Vagina (tissue), 2 donors: ENCODE measurements around the gene PLP2. TPM values are rescaled to one million over a fixed set of nuclear protein-coding genes. Genes with fewer than 3 reads are reported as not detected.
A peak's percentile ranks its signal among the peaks of the same experiment; 100 is the strongest.

Experiments
- DNase-seq, 2 donors: peaks; one replicate each; pipeline ENCODE4 v3.0.0-alpha.2; 2017; ENCODE audit errors: extremely low spot score in 2 of 2
- H3K27ac ChIP-seq: fragments of 200-600 bp; sonication (generic); one replicate; pipeline ENCODE4 v1.5.1; 2019
- H3K27me3 ChIP-seq: fragments of 200-600 bp; sonication (generic); one replicate; pipeline ENCODE4 v1.5.1; 2019
- H3K36me3 ChIP-seq, 2 donors: fragments of 200-600 bp; sonication (generic); one replicate each; pipeline ENCODE4 v1.5.1; 2017 to 2019
- H3K4me1 ChIP-seq: fragments of 200-600 bp; sonication (generic); one replicate; pipeline ENCODE4 v1.5.1; 2019
- H3K4me3 ChIP-seq, 2 donors: fragments of 200-600 bp; sonication (generic); 1 replicate in 1 of 2; 2 replicates in 1 of 2; pipeline ENCODE4 v1.5.1; 2016 to 2019
- H3K9me3 ChIP-seq: fragments of 200-600 bp; sonication (generic); one replicate; pipeline ENCODE4 v1.5.1; 2019
- CTCF ChIP-seq, 3 experiments: fragments of 450-650 bp in 2 of 3; fragments of 200-600 bp in 1 of 3; sonication (generic) in 1 of 3; IDR thresholded peaks; one replicate each; pipeline ENCODE4 v1.5.1; 2017 to 2019; ENCODE audit warnings: antibody characterized with exemption in 3 of 3, mild to moderate bottlenecking in 2 of 3, moderate library complexity in 2 of 3
- POLR2A ChIP-seq, 2 donors: fragments of 450-650 bp; IDR thresholded peaks; one replicate each; pipeline ENCODE4 v1.6.1; 2017; ENCODE audit warnings: antibody characterized with exemption in 2 of 2, mild to moderate bottlenecking in 2 of 2, moderate library complexity in 2 of 2
- POLR2AphosphoS5 ChIP-seq, 2 donors: sonication (generic); formaldehyde crosslinking; IDR thresholded peaks; one replicate each; pipeline ENCODE4 v1.9.0; 2017; ENCODE audit warnings: antibody characterized with exemption in 2 of 2, mild to moderate bottlenecking in 2 of 2, low read depth in 1 of 2; ENCODE audit not compliant: insufficient read depth in 1 of 2
- intact Hi-C: fragments of 100-400 bp; cut with DNase I; formaldehyde crosslinking; loops from one replicate; pipeline ENCODE4 v1.15.1; 2023
- total RNA-seq: library from RNA; depleted of rRNA; stranded (reverse); fragments of >200 nt; gene quantifications from one replicate; pipeline ENCODE4 v1.2.3, GENCODE V29; 2016

PLP2 gene
- total RNA-seq, 1 donor from 2014 or later, result 81.3 TPM

GRCh38 chrX:49199906-49200771, 28.4 kb downstream of the PLP2 start, which contains the start of gene SYP:
SYP (minus strand) TSS chrX:49200193; CDS start chrX:49200186, 7 bp downstream.
- H3K4me1 ChIP-seq, result peaks cover 8% of the 10 kb centered on the region
- peak within 1 kb of the TSS; percentile 29 to 31 for H3K4me3 ChIP-seq
- TF ChIP-seq CTCF (IDR thresholded peaks at IDR 0.05) (no peak), POLR2A (IDR thresholded peaks at IDR 0.05) (peak in 1 of 2 donors; percentile 29), POLR2AphosphoS5 (IDR thresholded peaks at IDR 0.05; ENCODE audit: insufficient read depth in 1 of 2, low read depth in 1 of 2) (peak in 1 of 2 donors; percentile 69)
- no peak within 1 kb of the TSS for H3K27ac ChIP-seq
- intact Hi-C loops, result loop anchor here (10.0 kb wide), 1 partner anchor 65 kb away; the partner anchor contains the start of genes FOXP3 and PPP1R3F
- H3K9me3 ChIP-seq, result no peaks in the 10 kb centered on the region
- no peak for DNase-seq
- no peaks in the 10 kb centered on the region for H3K27me3 ChIP-seq
- no peaks in the 10 kb centered on the region for H3K36me3 ChIP-seq

GRCh38 chrX:49202022-49202421, 30.3 kb downstream of the PLP2 start:
- intact Hi-C loops, result no loop called here

DNA sequence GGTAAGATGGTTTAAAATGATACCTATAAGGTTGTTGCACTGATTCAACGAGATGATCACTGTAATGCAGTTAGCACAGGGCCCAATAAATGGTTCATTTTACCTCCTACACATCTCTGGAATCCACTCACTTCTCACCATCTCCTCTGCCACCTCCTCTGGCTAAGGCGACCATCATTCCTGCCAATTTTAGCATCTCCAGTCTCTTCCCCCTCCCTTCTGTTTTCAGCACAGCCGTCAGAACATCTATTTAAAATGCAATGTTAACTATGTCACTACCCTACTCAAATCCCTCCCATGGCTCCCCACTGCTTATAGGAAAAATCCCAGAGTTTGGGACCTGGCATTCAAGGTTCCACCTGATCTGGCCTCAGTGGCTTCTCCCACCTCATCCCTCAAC, 31.8 kb downstream of the PLP2 start:
- Histone ChIP-seq H3K27me3 (no peaks in the 10 kb centered on the region), H3K36me3 (no peaks in the 10 kb centered on the region), H3K27ac (no peak overlapping the region), H3K4me3 (no peak overlapping the region), H3K4me1 (peaks cover 8% of the 10 kb centered on the region), H3K9me3 (no peaks in the 10 kb centered on the region)
- intact Hi-C loops, result no loop called here
- DNase-seq, result no peak
- TF ChIP-seq CTCF (IDR thresholded peaks at IDR 0.05), result no peak
- no peak for TF ChIP-seq POLR2AphosphoS5 (IDR thresholded peaks at IDR 0.05; ENCODE audit: insufficient read depth in 1 of 2, low read depth in 1 of 2)

More at GRCh38 chrX:49202022-49202421, 30.3 kb downstream of the PLP2 start:
- no peak overlapping the region for H3K4me3 ChIP-seq
- no peak for TF ChIP-seq POLR2A (IDR thresholded peaks at IDR 0.05)
- no peak for TF ChIP-seq CTCF (IDR thresholded peaks at IDR 0.05)
- TF ChIP-seq POLR2AphosphoS5 (IDR thresholded peaks at IDR 0.05; ENCODE audit: insufficient read depth in 1 of 2, low read depth in 1 of 2), result no peak
- no peak for DNase-seq
- no peaks in the 10 kb centered on the region for H3K36me3 ChIP-seq
- no peaks in the 10 kb centered on the region for H3K27me3 ChIP-seq
- no peak overlapping the region for H3K27ac ChIP-seq
- peaks cover 8% of the 10 kb centered on the region for H3K4me1 ChIP-seq
- H3K9me3 ChIP-seq, result no peaks in the 10 kb centered on the region

- intact Hi-C loops, result no loop called here
- no peaks in the 10 kb centered on the region for H3K36me3 ChIP-seq
- no peak for DNase-seq
- H3K4me1 ChIP-seq, result peaks cover 8% of the 10 kb centered on the region
- no peak overlapping the region for H3K27ac ChIP-seq
- TF ChIP-seq POLR2AphosphoS5 (IDR thresholded peaks at IDR 0.05; ENCODE audit: insufficient read depth in 1 of 2, low read depth in 1 of 2) (no peak), CTCF (IDR thresholded peaks at IDR 0.05) (no peak), POLR2A (IDR thresholded peaks at IDR 0.05) (no peak)
- H3K27me3 ChIP-seq, result no peaks in the 10 kb centered on the region
- H3K4me3 ChIP-seq, result no peak overlapping the region
- no peaks in the 10 kb centered on the region for H3K9me3 ChIP-seq
Measured at GRCh38 chrX:49204017-49204416, 32.3 kb downstream of the PLP2 start.

GRCh38 chrX:49204709-49205108, 33.0 kb downstream of the PLP2 start:
- no peaks in the 10 kb centered on the region for H3K9me3 ChIP-seq
- no peak overlapping the region for H3K4me3 ChIP-seq
- no peak for DNase-seq
- intact Hi-C loops, result no loop called here
- no peaks in the 10 kb centered on the region for H3K36me3 ChIP-seq
- H3K4me1 ChIP-seq, result peaks cover 8% of the 10 kb centered on the region
- no peak for TF ChIP-seq POLR2A (IDR thresholded peaks at IDR 0.05)
- no peak for TF ChIP-seq POLR2AphosphoS5 (IDR thresholded peaks at IDR 0.05; ENCODE audit: insufficient read depth in 1 of 2, low read depth in 1 of 2)
- no peak for TF ChIP-seq CTCF (IDR thresholded peaks at IDR 0.05)
- H3K27ac ChIP-seq, result no peak overlapping the region
- no peaks in the 10 kb centered on the region for H3K27me3 ChIP-seq
